Endothelial cell of coronary artery (primary cell): Measurements from ENCODE around the gene SPANXA2. TPM values are rescaled to one million over a fixed set of nuclear protein-coding genes. Genes with fewer than 3 reads are reported as not detected.

Source experiments
- total RNA-seq: library from RNA; depleted of rRNA; stranded (reverse); fragments of >200 nt; gene quantifications from 2 replicates; pipeline ENCODE4 v1.2.3, GENCODE V29; 2014

Gene SPANXA2
- not detected in 2 replicates for total RNA-seq

GRCh38 chrX:141589408-141589807, at the start of gene SPANXA2:
Gene SPANXA2 (plus strand): TSS chrX:141589708. CDS start chrX:141589768, 60 bp downstream.

GRCh38 chrX:141584638-141585037, 4.9 kb upstream of the SPANXA2 start, which contains the start of gene SPANXA1:
Gene SPANXA1 (minus strand): TSS chrX:141584738. CDS start chrX:141584678, 60 bp downstream.

Other genes with a start within 250 kb of the SPANXA2 start
- not detected in 2 replicates for gene SPANXA1, start 5.0 kb upstream of the SPANXA2 start, total RNA-seq
- gene SPANXD, start 109.0 kb downstream of the SPANXA2 start, total RNA-seq, result not detected in 2 replicates
- 0.09 TPM in 1 of 2 replicates, not detected in the other for gene MAGEC3, start 248.6 kb downstream of the SPANXA2 start, total RNA-seq